ENCODE measurements around the gene SAP25. TPM values are rescaled to one million over a fixed set of nuclear protein-coding genes. Genes with fewer than 3 reads are reported as not detected.

The SAP25 gene
- polyA plus RNA-seq, 1 of the 3 experiments (the other 2 are of a cell fraction): 1.2 TPM

GRCh38 chr7:100538654-100539435 is 34.9 kb downstream of the SAP25 start, which contains the start of gene AGFG2:
Gene AGFG2 (plus strand): TSS chr7:100539203. CDS start chr7:100539347, 144 bp downstream.
- Histone ChIP-seq H3K4me2 (peak within 1 kb of the TSS; percentile 89), H4K20me1 (ENCODE audit: insufficient read depth) (no peaks in the 10 kb centered on the region), H2AFZ (ENCODE audit: low read depth) (peak within 1 kb of the TSS; percentile 83), H3K4me1 (ENCODE audit: control insufficient read depth in 1 of 2, insufficient read depth in 2 of 2, low read depth in 1 of 2, low read length in 1 of 2) (peaks cover 0 to 11% of the 10 kb centered on the region in 2 experiments; a peak in 2 of 4 replicates), H3K9ac (peak within 1 kb of the TSS; percentile 59), H3K9me3 (no peaks in the 10 kb centered on the region), H3F3A (replicated peaks; ENCODE audit: insufficient read depth) (peaks cover 5% of the 10 kb centered on the region), H3K79me2 (ENCODE audit: insufficient read depth) (peaks cover 10% of the 10 kb centered on the region; the same call in 1 of the 2 replicates), H3K9me2 (no peaks in the 10 kb centered on the region), H3K4me3 (ENCODE audit: low read depth in 2 of 2, low read length in 1 of 2) (peak within 1 kb of the TSS; percentile 69 to 92), H3K27ac (ENCODE audit: low read depth in 2 of 2, low read length in 1 of 2) (peak within 1 kb of the TSS in 1 of 2 experiments; percentile 63; a peak in 2 of 4 replicates), H3K36me3 (replicated peaks in 1 of 2; ENCODE audit: control insufficient read depth in 1 of 2, insufficient read depth in 2 of 2, low read length in 1 of 2) (no peaks in the 10 kb centered on the region), H3K27me3 (ENCODE audit: insufficient read depth) (no peaks in the 10 kb centered on the region)
- POLR2A ChIA-PET: interaction anchor here (0.7 to 1.2 kb wide), 6 partner anchors 11 to 336 kb away, joined by 3 to 8 read pairs (median 3); partner anchors contain the start of genes FBXO24, LRCH4 and SRRT
- DNase-seq: peak; percentile 100
- TF ChIP-seq MAX (IDR thresholded peaks at IDR 0.05; ENCODE audit: low read depth): peak; percentile 97
- peak; percentile 17; the same call in 1 of the 2 replicates for TF ChIP-seq USF1 (IDR thresholded peaks at IDR 0.05; ENCODE audit: borderline replicate concordance, low read depth)
- peak; percentile 89 for TF ChIP-seq PBX3 (IDR thresholded peaks at IDR 0.05)
- no peak; the same call in 1 of the 2 replicates for TF ChIP-seq GABPA (IDR thresholded peaks at IDR 0.05; ENCODE audit: low read depth)
- peak; percentile 78 for TF ChIP-seq TAF1 (IDR thresholded peaks at IDR 0.05; ENCODE audit: borderline replicate concordance, low read depth, low read length)
- no peak; the same call in 1 of the 2 replicates for TF ChIP-seq IRF3 (IDR thresholded peaks at IDR 0.05; ENCODE audit: low read depth, low read length)
- TF ChIP-seq MXI1 (IDR thresholded peaks at IDR 0.05; ENCODE audit: low read depth, low read length): peak; percentile 100
- peak; percentile 73 for TF ChIP-seq POLR2AphosphoS5 (IDR thresholded peaks at IDR 0.05; ENCODE audit: low read depth, low read length)
- no peak for TF ChIP-seq ELF1 (IDR thresholded peaks at IDR 0.05)
- TF ChIP-seq FOSL2 (IDR thresholded peaks at IDR 0.05; ENCODE audit: borderline replicate concordance, low read depth): no peak
- peak; percentile 89 for TF ChIP-seq RFX5 (IDR thresholded peaks at IDR 0.05; ENCODE audit: low read length)
- peak; percentile 90 for TF ChIP-seq ZBTB33 (IDR thresholded peaks at IDR 0.05; ENCODE audit: borderline replicate concordance, low read depth)
- peak; percentile 100 for TF ChIP-seq SIN3A (IDR thresholded peaks at IDR 0.05; ENCODE audit: borderline replicate concordance, low read depth, low read length)
- TF ChIP-seq SMC3 (IDR thresholded peaks at IDR 0.05; ENCODE audit: low read depth, low read length): 0 out of 2 replicates have a peak, but pooled peaks have one; percentile 1
- no peak for TF ChIP-seq YY1 (IDR thresholded peaks at IDR 0.05; ENCODE audit: low read depth)
- TF ChIP-seq NRF1 (IDR thresholded peaks at IDR 0.05; ENCODE audit: low read depth, low read length): peak; percentile 97
- 0 out of 4 replicates have a peak, but pooled peaks of 1 of the 2 experiments have one; percentile 10 for TF ChIP-seq EP300 (IDR thresholded peaks at IDR 0.05; ENCODE audit: borderline replicate concordance in 1 of 2, low read depth in 1 of 2, low read length in 1 of 2)
- WGBS (ENCODE audit: low lambda C conversion rate): under 1% methylated on average over 54 of the region's 60 CpGs
- CTCF ChIA-PET: interaction anchor here (0.7 to 19.1 kb wide), 8 partner anchors 22 to 153 kb away, joined by 3 to 353 read pairs (median 6); partner anchors contain the start of gene NYAP1

All from SK-N-SH (cell line).